Measurements from ENCODE around the gene SMURF1.

DNA sequence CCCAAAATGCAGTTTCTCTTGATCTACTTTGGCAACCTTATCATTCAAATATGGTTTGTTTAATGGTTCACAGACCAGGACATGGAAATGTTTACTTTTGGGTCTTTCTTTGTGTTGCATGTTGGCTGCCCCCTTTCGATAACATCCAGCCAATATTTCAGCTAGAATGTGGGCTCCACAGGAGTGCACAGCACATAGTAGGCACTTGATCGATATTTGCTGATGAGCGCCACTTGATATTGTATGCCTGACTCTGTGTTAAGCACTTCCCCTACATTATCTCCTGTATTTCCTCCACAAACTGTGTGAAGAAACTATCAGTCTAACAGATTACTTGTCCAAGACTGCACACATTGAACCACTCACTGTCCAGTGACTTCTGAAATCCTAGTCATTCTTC lies 60.2 kb downstream of the SMURF1 start:
- TF ChIP-seq, protein P1, sequence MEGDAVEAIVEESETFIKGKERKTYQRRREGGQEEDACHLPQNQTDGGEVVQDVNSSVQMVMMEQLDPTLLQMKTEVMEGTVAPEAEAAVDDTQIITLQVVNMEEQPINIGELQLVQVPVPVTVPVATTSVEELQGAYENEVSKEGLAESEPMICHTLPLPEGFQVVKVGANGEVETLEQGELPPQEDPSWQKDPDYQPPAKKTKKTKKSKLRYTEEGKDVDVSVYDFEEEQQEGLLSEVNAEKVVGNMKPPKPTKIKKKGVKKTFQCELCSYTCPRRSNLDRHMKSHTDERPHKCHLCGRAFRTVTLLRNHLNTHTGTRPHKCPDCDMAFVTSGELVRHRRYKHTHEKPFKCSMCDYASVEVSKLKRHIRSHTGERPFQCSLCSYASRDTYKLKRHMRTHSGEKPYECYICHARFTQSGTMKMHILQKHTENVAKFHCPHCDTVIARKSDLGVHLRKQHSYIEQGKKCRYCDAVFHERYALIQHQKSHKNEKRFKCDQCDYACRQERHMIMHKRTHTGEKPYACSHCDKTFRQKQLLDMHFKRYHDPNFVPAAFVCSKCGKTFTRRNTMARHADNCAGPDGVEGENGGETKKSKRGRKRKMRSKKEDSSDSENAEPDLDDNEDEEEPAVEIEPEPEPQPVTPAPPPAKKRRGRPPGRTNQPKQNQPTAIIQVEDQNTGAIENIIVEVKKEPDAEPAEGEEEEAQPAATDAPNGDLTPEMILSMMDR (IDR thresholded peaks at IDR 0.05), result no peak
- TF ChIP-seq POLR2AphosphoS5 (IDR thresholded peaks at IDR 0.05), result no peak

All from suprapubic skin (tissue), 3 donors.